GM20000 (cell line): ENCODE results near the gene PKNOX1.
"Not testable (repeated sequence)": the region's sequence is repeated elsewhere in the genome, so short reads cannot be mapped to it uniquely, and the experiment has no call there.

Experiments used
- DNase-seq: peaks from one replicate; pipeline ENCODE4 v3.0.0; 2012; ENCODE audit warnings: low spot score
- CTCF ChIP-seq: IDR thresholded peaks from 2 replicates; pipeline ENCODE4 v1.5.1; 2012; ENCODE audit warnings: mild to moderate bottlenecking, control low read depth; ENCODE audit errors: extremely low read depth, missing control alignments

PKNOX1 gene

GRCh38 chr21:43029785-43030184, 55.4 kb downstream of the PKNOX1 start:
- DNase-seq: no peak
- TF ChIP-seq CTCF: no peak

- no peak for DNase-seq
- TF ChIP-seq CTCF: no peak
Observed at GRCh38 chr21:43031121-43031619, 56.8 kb downstream of the PKNOX1 start.

- DNase-seq: no peak
Observed at GRCh38 chr21:43034101-43034500, 59.7 kb downstream of the PKNOX1 start.

GRCh38 chr21:43034826-43035225, 60.5 kb downstream of the PKNOX1 start:
- no peak for DNase-seq
- TF ChIP-seq CTCF: no peak

More at GRCh38 chr21:43034101-43034500, 59.7 kb downstream of the PKNOX1 start:
- TF ChIP-seq CTCF: no peak

GRCh38 chr21:43036889-43037288, 62.5 kb downstream of the PKNOX1 start:
- DNase-seq: not testable (repeated sequence)

GRCh38 chr21:43037918-43038658, 63.7 kb downstream of the PKNOX1 start:
- not testable (repeated sequence) for DNase-seq

- not testable (repeated sequence) for DNase-seq
Observed at GRCh38 chr21:43038659-43039044, 64.3 kb downstream of the PKNOX1 start.

GRCh38 chr21:43042169-43042568, 67.8 kb downstream of the PKNOX1 start:
- not testable (repeated sequence) for DNase-seq

- DNase-seq: not testable (repeated sequence)
Observed at GRCh38 chr21:43043291-43043690, 68.9 kb downstream of the PKNOX1 start.

GRCh38 chr21:43044547-43044946, 70.2 kb downstream of the PKNOX1 start:
- DNase-seq: not testable (repeated sequence)

GRCh38 chr21:43045165-43045875, 71.0 kb downstream of the PKNOX1 start:
- DNase-seq: not testable (repeated sequence)

GRCh38 chr21:43045876-43046821, 71.8 kb downstream of the PKNOX1 start:
- not testable (repeated sequence) for DNase-seq

GRCh38 chr21:43053112-43053511, 78.8 kb downstream of the PKNOX1 start:
- not testable (repeated sequence) for DNase-seq

- DNase-seq: not testable (repeated sequence)
Observed at GRCh38 chr21:43062955-43063664, 88.7 kb downstream of the PKNOX1 start.
